Activated CD8-positive, alpha-beta T cell treated with anti-CD3 and anti-CD28 coated beads for 36 hours (primary cell): Measurements from ENCODE around the gene KAT2B. TPM values are rescaled to one million over a fixed set of nuclear protein-coding genes. Genes with fewer than 3 reads are reported as not detected.

Source experiments
- ATAC-seq: fragments of 200-7000 bp; cut with Tn5 transposase; one replicate; pipeline ENCODE4 v1.10.0; 2021; ENCODE audit warnings: mild to moderate bottlenecking, moderate library complexity
- CTCF ChIA-PET: fragments of 350-600 bp; sonication (Branson Sonifier 250); formaldehyde crosslinking; loops from one replicate; lab custom pipeline; 2021; ENCODE audit warnings: antibody characterized with exemption; lab: Charles Lee
- POLR2A ChIA-PET: fragments of 350-600 bp; sonication (Branson Sonifier 250); formaldehyde crosslinking; loops from one replicate; lab custom pipeline; 2021; ENCODE audit warnings: antibody characterized with exemption; lab: Charles Lee
- DNase-seq: peaks from one replicate; pipeline ENCODE4 v3.0.0-alpha.2; 2020
- H3K27ac Mint-ChIP-seq: one replicate; pipeline ENCODE4 v1.8.0; 2021; ENCODE audit warnings: mild to moderate bottlenecking, mixed read lengths
- H3K27me3 Mint-ChIP-seq: one replicate; pipeline ENCODE4 v1.8.0; 2021; ENCODE audit warnings: mixed read lengths
- H3K36me3 Mint-ChIP-seq: one replicate; pipeline ENCODE4 v1.8.0; 2021; ENCODE audit warnings: low read depth, mixed read lengths
- H3K4me1 Mint-ChIP-seq: one replicate; pipeline ENCODE4 v1.8.0; 2021; ENCODE audit warnings: low read depth, mixed read lengths
- H3K4me3 Mint-ChIP-seq: one replicate; pipeline ENCODE4 v1.8.0; 2021; ENCODE audit warnings: mild to moderate bottlenecking, moderate library complexity, mixed read lengths
- H3K9me3 Mint-ChIP-seq: one replicate; pipeline ENCODE4 v1.8.0; 2021; ENCODE audit warnings: mixed read lengths
- CTCF ChIP-seq: fragments of 200-600 bp; IDR thresholded peaks from one replicate; pipeline ENCODE4 v1.8.0; 2022; ENCODE audit warnings: antibody characterized with exemption, mild to moderate bottlenecking
- intact Hi-C: fragments of 100-400 bp; cut with micrococcal nuclease; formaldehyde crosslinking; loops from one replicate; pipeline ENCODE4 v1.10.0; 2022
- total RNA-seq, 2 experiments: library from RNA; stranded (reverse); gene quantifications; one replicate each; pipeline ENCODE4 v1.2.3, GENCODE V29; 2021

KAT2B gene
- total RNA-seq, 2 experiments from 2014 or later = 18.6 to 28.8 TPM

- ChIA-PET POLR2A (no interaction called here), CTCF (no interaction called here)
- Mint-ChIP-seq H3K4me3 (no peak overlapping the region), H3K4me1 (peaks cover 36% of the 10 kb centered on the region), H3K27ac (no peak overlapping the region), H3K36me3 (peaks cover 9% of the 10 kb centered on the region), H3K27me3 (no peaks in the 10 kb centered on the region), H3K9me3 (no peaks in the 10 kb centered on the region)
- intact Hi-C loops = no loop called here
- no peak for DNase-seq
- TF ChIP-seq CTCF = no peak
- ATAC-seq = no peak
Observed at GRCh38 chr3:20066850-20067617, 26.8 kb downstream of the KAT2B start.

GRCh38 chr3:20068512-20069177 is 28.4 kb downstream of the KAT2B start:
- H3K27ac Mint-ChIP-seq = peak overlapping the region; percentile 69
- POLR2A ChIA-PET = interaction anchor here (1.2 to 1.7 kb wide), 3 partner anchors 10 to 35 kb away, joined by 3 to 5 read pairs (median 4); partner anchors contain the start of gene KAT2B

GRCh38 chr3:20069178-20069532 is 28.9 kb downstream of the KAT2B start:
- Mint-ChIP-seq H3K27ac (peak overlapping the region; percentile 69), H3K9me3 (no peaks in the 10 kb centered on the region), H3K4me1 (peaks cover 28% of the 10 kb centered on the region), H3K27me3 (no peaks in the 10 kb centered on the region), H3K36me3 (peaks cover 11% of the 10 kb centered on the region), H3K4me3 (no peak overlapping the region)
- ChIA-PET POLR2A (interaction anchor here (1.2 to 1.7 kb wide), 3 partner anchors 10 to 35 kb away, joined by 3 to 5 read pairs (median 4); partner anchors contain the start of gene KAT2B), CTCF (no interaction called here)
- ATAC-seq (no peak), DNase-seq (no peak)
- no peak for TF ChIP-seq CTCF
- intact Hi-C loops = no loop called here

More at GRCh38 chr3:20068512-20069177, 28.4 kb downstream of the KAT2B start:
- Mint-ChIP-seq H3K27me3 (no peaks in the 10 kb centered on the region), H3K4me1 (peaks cover 32% of the 10 kb centered on the region), H3K36me3 (peaks cover 11% of the 10 kb centered on the region), H3K9me3 (no peaks in the 10 kb centered on the region), H3K4me3 (no peak overlapping the region)
- TF ChIP-seq CTCF = no peak
- no peak for DNase-seq
- intact Hi-C loops = no loop called here
- CTCF ChIA-PET = no interaction called here
- no peak for ATAC-seq

GRCh38 chr3:20071175-20071574 is 30.9 kb downstream of the KAT2B start:
- Mint-ChIP-seq H3K9me3 (no peaks in the 10 kb centered on the region), H3K27me3 (no peaks in the 10 kb centered on the region), H3K4me3 (no peak overlapping the region), H3K36me3 (peaks cover 11% of the 10 kb centered on the region), H3K4me1 (peaks cover 18% of the 10 kb centered on the region), H3K27ac (no peak overlapping the region)
- no peak for TF ChIP-seq CTCF
- no peak for ATAC-seq
- POLR2A ChIA-PET = interaction anchor here (1.1 kb wide), 1 partner anchor 33 kb away, joined by 4 read pairs; no protein-coding TSS in a partner anchor
- intact Hi-C loops = no loop called here
- DNase-seq = no peak
- CTCF ChIA-PET = no interaction called here

GRCh38 chr3:20072422-20072821 is 32.2 kb downstream of the KAT2B start:
- Mint-ChIP-seq H3K36me3 (peaks cover 11% of the 10 kb centered on the region), H3K27ac (no peak overlapping the region), H3K4me1 (peaks cover 16% of the 10 kb centered on the region), H3K27me3 (no peaks in the 10 kb centered on the region), H3K9me3 (no peaks in the 10 kb centered on the region), H3K4me3 (no peak overlapping the region)
- no peak for DNase-seq
- intact Hi-C loops = no loop called here
- TF ChIP-seq CTCF = no peak
- POLR2A ChIA-PET = interaction anchor here (0.9 kb wide), 1 partner anchor 11 kb away, joined by 3 read pairs; no protein-coding TSS in a partner anchor
- CTCF ChIA-PET = no interaction called here
- no peak for ATAC-seq
